ENCODE results near the gene VASP. TPM values are rescaled to one million over a fixed set of nuclear protein-coding genes. Genes with fewer than 3 reads are reported as not detected.

VASP gene
- total RNA-seq, 1 experiment from 2014 or later: 152 TPM

DNA sequence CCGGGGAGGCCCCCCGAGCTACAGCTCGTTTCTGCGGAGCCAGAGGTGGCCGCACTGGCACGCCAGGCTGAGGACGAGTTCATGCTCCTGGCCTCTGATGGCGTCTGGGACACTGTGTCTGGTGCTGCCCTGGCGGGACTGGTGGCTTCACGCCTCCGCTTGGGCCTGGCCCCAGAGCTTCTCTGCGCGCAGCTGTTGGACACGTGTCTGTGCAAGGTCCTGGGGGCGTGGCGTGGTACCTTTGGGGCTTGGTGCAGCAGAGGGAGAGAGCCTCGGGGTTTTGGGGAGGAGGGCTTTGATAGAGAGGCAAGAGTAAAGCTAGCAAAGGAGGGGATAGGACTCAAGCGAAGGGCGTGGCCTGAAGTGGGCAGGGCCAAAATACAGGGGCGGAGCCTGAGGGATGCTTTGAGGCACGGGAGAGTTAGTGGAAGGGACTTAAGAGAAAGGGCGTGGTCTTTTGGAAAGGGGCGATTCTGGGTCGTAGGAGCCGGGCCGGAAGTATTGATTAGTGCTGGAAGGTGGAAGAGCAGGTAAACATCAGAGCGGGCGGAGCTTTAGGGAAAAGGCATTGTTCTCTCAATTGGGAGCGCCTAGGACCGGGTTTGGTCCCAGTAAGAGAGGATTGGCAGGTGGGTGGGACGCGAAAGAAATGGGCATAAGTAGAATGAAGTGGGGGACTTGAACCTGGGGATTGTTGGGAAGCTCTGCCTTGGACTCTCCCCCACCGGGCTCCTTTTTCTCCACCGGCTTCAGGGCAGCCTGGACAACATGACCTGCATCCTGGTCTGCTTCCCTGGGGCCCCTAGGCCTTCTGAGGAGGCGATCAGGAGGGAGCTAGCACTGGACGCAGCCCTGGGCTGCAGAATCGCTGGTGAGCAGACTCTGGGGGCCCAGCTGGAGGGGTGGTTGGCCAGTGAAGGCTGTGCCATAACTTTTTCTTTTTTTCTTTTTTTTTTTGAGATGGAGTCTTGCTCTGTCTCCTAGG, 7.8 kb upstream of the VASP start:
- no peak overlapping the region for H2AFZ ChIP-seq (ENCODE audit: low read depth, low read length, poor library complexity, severe bottlenecking)
- TF ChIP-seq ZNF274 (IDR thresholded peaks at IDR 0.05; ENCODE audit: low read depth, low read length) (no peak), YY1 (IDR thresholded peaks at IDR 0.05; ENCODE audit: extremely low read depth, insufficient replicate concordance, low read depth, low read length) (no peak), TCF7L2 (IDR thresholded peaks at IDR 0.05; ENCODE audit: borderline replicate concordance, extremely low read depth, insufficient read depth, insufficient read length) (no peak), SIN3A (IDR thresholded peaks at IDR 0.05; ENCODE audit: low read depth) (no peak), FOSL1 (IDR thresholded peaks at IDR 0.05; ENCODE audit: low read depth) (no peak), JUND (IDR thresholded peaks at IDR 0.05) (no peak), RAD21 (IDR thresholded peaks at IDR 0.05; ENCODE audit: low read depth) (no peak), EGR1 (IDR thresholded peaks at IDR 0.05; ENCODE audit: low read depth) (no peak), ELF1 (IDR thresholded peaks at IDR 0.05; ENCODE audit: borderline replicate concordance, low read depth) (no peak)
- no peaks in the 10 kb centered on the region for H3K9me3 ChIP-seq (ENCODE audit: control insufficient read depth in 1 of 2, insufficient read depth in 1 of 2, low read depth in 1 of 2, low read length in 2 of 2)
- no peaks in the 10 kb centered on the region for H3K79me2 ChIP-seq (ENCODE audit: insufficient read depth, low read length)
- H3K36me3 ChIP-seq (ENCODE audit: control insufficient read depth in 1 of 2, insufficient read depth in 2 of 2, low read length in 2 of 2): no peaks in the 10 kb centered on the region
- no peaks in the 10 kb centered on the region for H4K20me1 ChIP-seq (ENCODE audit: insufficient read depth)
- H3K9ac ChIP-seq (ENCODE audit: low read length): no peak overlapping the region
- ATAC-seq (peak; percentile 59), DNase-seq (ENCODE audit: low read depth, low spot score) (no peak)
- TSS peak; percentile 72 for BruUV-seq (replicated peaks)
- CTCF ChIA-PET: interaction anchor here (1.2 to 1.4 kb wide), 3 partner anchors 15 to 59 kb away, joined by 3 to 5 read pairs (median 5); no protein-coding TSS in a partner anchor
- H3K4me3 ChIP-seq (replicated peaks in 1 of 2; ENCODE audit: low read depth in 1 of 2, low read length in 2 of 2): no peak overlapping the region
- H3K9me2 ChIP-seq (ENCODE audit: insufficient read depth): no peaks in the 10 kb centered on the region
- intact Hi-C loops (cut with micrococcal nuclease): no loop called here
- peak overlapping the region; percentile 39; the same call in 1 of the 2 replicates for H3K27ac ChIP-seq (ENCODE audit: low read depth, low read length)
- peaks cover 10% of the 10 kb centered on the region; the same call in 1 of the 2 replicates for H3K27me3 ChIP-seq (ENCODE audit: insufficient read depth, low read length)
- POLR2A ChIA-PET: interaction anchor here (0.6 to 0.9 kb wide), 2 partner anchors 14 to 31 kb away, joined by 3 read pairs; no protein-coding TSS in a partner anchor
- peak overlapping the region; percentile 50 for H3K4me2 ChIP-seq (ENCODE audit: low read length)
- RAD21 ChIA-PET (ENCODE audit: low non-redundant PET in 1 of 2, low total read pairs in 2 of 2, uncharacterized antibody in 2 of 2, unreplicated experiment in 2 of 2): no interaction called here
- H3K4me1 ChIP-seq (ENCODE audit: control insufficient read depth in 1 of 2, insufficient read depth in 2 of 2, low read length in 2 of 2): peaks cover 17 to 34% of the 10 kb centered on the region in 2 experiments; a peak in 3 of 4 replicates
